Osteocyte (in vitro differentiated cells): ENCODE measurements around the gene CRHR1. TPM values are rescaled to one million over a fixed set of nuclear protein-coding genes. Genes with fewer than 3 reads are reported as not detected.

ENCODE experiments used
- DNase-seq: peaks from one replicate; pipeline ENCODE4 v3.0.0; 2021; ENCODE audit warnings: mixed read lengths; ENCODE audit not compliant: unreplicated experiment; ENCODE audit errors: extremely low spot score
- H3K27ac Mint-ChIP-seq: one replicate; pipeline ENCODE4 v1.8.0; 2021; ENCODE audit warnings: mild to moderate bottlenecking, mixed read lengths; ENCODE audit not compliant: unreplicated experiment
- H3K27me3 Mint-ChIP-seq: one replicate; pipeline ENCODE4 v1.8.0; 2021; ENCODE audit warnings: mixed read lengths; ENCODE audit not compliant: unreplicated experiment
- H3K36me3 Mint-ChIP-seq: one replicate; pipeline ENCODE4 v1.8.0; 2021; ENCODE audit warnings: mixed read lengths; ENCODE audit not compliant: unreplicated experiment
- H3K4me1 Mint-ChIP-seq: one replicate; pipeline ENCODE4 v1.8.0; 2021; ENCODE audit warnings: mixed read lengths; ENCODE audit not compliant: unreplicated experiment
- H3K4me3 Mint-ChIP-seq: one replicate; pipeline ENCODE4 v1.8.0; 2021; ENCODE audit warnings: mild to moderate bottlenecking, moderate library complexity, mixed read lengths; ENCODE audit not compliant: unreplicated experiment
- H3K9me3 Mint-ChIP-seq: one replicate; pipeline ENCODE4 v1.8.0; 2021; ENCODE audit warnings: mixed read lengths; ENCODE audit not compliant: unreplicated experiment
- total RNA-seq: library from RNA; stranded (reverse); gene quantifications from 2 replicates; pipeline ENCODE4 v1.2.1, GENCODE V29; 2021
- TF ChIP-seq, protein P1 (sequence below): fragments of 200-600 bp; sonication (generic); IDR thresholded peaks from 2 replicates; pipeline ENCODE4 v1.5.0; 2021; ENCODE audit warnings: antibody characterized with exemption, mild to moderate bottlenecking, moderate library complexity

The CRHR1 gene
- total RNA-seq, 1 donor from 2014 or later = not detected

DNA sequence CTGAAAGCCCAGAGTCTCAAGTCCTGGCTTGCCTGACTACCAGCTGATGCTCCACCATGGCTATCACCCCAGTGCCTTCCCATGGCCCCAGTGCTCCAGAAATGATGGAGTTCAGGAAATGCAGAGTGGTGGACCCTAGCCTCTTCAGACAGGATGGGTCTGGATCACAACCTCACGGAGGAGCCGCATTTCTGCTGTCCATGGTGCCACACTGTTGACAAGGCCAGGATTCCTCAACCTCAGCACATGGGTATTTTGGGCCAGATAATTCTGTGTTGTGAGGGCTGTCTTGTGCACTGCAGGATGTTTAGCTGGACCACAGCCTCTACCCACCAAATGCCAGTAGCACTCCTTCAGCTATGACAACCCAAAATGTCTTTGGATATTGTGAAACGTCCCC is 6.7 kb upstream of the CRHR1 start:
- Mint-ChIP-seq H3K4me1 (no peaks in the 10 kb centered on the region), H3K27me3 (peaks cover 63% of the 10 kb centered on the region), H3K9me3 (no peaks in the 10 kb centered on the region), H3K4me3 (no peak overlapping the region), H3K27ac (no peak overlapping the region), H3K36me3 (no peaks in the 10 kb centered on the region)
- TF ChIP-seq, protein P1, sequence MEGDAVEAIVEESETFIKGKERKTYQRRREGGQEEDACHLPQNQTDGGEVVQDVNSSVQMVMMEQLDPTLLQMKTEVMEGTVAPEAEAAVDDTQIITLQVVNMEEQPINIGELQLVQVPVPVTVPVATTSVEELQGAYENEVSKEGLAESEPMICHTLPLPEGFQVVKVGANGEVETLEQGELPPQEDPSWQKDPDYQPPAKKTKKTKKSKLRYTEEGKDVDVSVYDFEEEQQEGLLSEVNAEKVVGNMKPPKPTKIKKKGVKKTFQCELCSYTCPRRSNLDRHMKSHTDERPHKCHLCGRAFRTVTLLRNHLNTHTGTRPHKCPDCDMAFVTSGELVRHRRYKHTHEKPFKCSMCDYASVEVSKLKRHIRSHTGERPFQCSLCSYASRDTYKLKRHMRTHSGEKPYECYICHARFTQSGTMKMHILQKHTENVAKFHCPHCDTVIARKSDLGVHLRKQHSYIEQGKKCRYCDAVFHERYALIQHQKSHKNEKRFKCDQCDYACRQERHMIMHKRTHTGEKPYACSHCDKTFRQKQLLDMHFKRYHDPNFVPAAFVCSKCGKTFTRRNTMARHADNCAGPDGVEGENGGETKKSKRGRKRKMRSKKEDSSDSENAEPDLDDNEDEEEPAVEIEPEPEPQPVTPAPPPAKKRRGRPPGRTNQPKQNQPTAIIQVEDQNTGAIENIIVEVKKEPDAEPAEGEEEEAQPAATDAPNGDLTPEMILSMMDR = no peak
- no peak for DNase-seq

GRCh38 chr17:45780921-45781320 is 3.2 kb upstream of the CRHR1 start:
- Mint-ChIP-seq H3K4me1 (peaks cover 2% of the 10 kb centered on the region), H3K36me3 (no peaks in the 10 kb centered on the region), H3K9me3 (no peaks in the 10 kb centered on the region), H3K27ac (no peak overlapping the region), H3K4me3 (no peak overlapping the region), H3K27me3 (peaks cover 64% of the 10 kb centered on the region)
- DNase-seq = no peak
- TF ChIP-seq, protein P1 = no peak

GRCh38 chr17:45782889-45783592 is 1.1 kb upstream of the CRHR1 start:
- Mint-ChIP-seq H3K36me3 (no peaks in the 10 kb centered on the region), H3K4me3 (peak overlapping the region; percentile 68), H3K27ac (no peak overlapping the region), H3K27me3 (peaks cover 72% of the 10 kb centered on the region), H3K9me3 (no peaks in the 10 kb centered on the region), H3K4me1 (peaks cover 2% of the 10 kb centered on the region)
- DNase-seq = no peak
- TF ChIP-seq, protein P1 = peak; percentile 58

DNA sequence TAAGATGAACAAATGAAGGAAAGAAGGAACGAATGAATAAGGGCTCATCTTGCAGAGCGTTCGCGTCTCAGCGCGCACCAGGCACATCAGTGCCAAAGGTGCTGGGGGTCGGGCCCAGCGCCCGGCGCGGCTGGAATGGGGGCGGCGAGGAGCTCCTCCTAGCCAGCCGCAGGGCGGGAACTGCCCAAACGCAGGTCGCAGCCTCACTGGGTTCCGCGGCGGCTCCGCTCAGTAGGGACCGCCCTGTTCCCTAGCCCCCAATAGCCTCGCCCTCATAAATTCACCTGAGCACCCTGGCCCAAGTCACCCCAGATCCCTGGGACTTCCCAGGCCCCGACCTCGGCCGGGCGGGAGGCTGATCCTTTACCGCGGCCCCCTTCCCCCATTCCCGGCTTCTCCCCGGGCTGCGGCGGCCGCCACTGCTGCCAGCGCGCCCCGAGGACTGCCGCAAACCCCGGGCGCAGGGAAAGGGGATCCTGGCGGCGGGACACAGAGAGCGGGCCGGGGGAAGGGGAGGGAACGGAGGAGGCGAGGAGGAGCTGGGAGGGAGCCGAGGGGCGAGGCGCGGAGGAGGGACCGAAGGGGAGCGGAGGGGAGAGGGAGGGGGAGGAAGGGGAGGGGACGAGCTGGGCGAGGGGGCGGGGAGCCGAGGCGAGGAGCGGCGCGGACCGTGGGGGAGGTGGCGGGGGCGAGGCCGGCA is 377 bp upstream of the CRHR1 start:
- TF ChIP-seq, protein P1 = no peak
- Mint-ChIP-seq H3K4me1 (peaks cover 2% of the 10 kb centered on the region), H3K27me3 (peaks cover 72% of the 10 kb centered on the region), H3K9me3 (no peaks in the 10 kb centered on the region), H3K27ac (no peak overlapping the region), H3K4me3 (peak overlapping the region; percentile 68), H3K36me3 (no peaks in the 10 kb centered on the region)
- no peak for DNase-seq

GRCh38 chr17:45784741-45785479 is 790 bp downstream of the CRHR1 start:
- peaks cover 73% of the 10 kb centered on the region for H3K27me3 Mint-ChIP-seq
- peak overlapping the region; percentile 62 for H3K4me3 Mint-ChIP-seq
- TF ChIP-seq, protein P1 = no peak
- peaks cover 2% of the 10 kb centered on the region for H3K4me1 Mint-ChIP-seq
- H3K27ac Mint-ChIP-seq = no peak overlapping the region
- no peaks in the 10 kb centered on the region for H3K36me3 Mint-ChIP-seq
- no peaks in the 10 kb centered on the region for H3K9me3 Mint-ChIP-seq
- no peak for DNase-seq
